ENCODE results near the gene BRD7.

The BRD7 gene

DNA sequence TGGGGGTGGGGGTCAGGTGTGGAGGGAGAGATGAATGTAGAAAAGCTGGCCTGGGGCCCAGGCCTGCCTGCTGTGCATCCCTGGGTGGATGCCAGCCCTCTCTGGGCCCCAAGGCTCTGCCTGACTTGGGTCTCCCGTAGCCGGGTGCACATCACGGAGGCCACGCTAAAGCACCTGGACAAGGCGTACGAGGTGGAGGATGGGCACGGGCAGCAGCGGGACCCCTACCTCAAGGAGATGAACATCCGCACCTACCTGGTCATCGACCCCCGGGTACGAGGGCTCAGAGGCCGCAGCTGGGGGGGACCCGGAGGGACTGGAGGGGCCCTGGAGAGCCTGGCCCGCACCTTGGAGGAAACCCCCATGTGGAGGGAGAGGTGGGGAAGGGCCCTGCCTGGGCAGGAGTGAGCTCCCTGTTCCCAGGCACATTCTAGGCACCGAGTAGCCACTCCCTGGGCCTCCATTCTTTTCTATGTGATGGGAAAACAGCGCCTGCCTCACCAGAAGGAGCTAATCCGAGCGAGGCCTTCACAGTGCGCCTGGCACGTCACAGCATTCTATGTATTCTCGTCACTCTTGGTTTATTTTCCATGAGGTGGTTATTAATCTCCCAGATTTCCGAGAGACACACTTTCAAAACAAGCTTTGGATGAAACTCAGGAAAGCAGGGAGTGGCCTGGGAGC lies 67.7 kb downstream of the BRD7 start:
- TF ChIP-seq, protein P1, sequence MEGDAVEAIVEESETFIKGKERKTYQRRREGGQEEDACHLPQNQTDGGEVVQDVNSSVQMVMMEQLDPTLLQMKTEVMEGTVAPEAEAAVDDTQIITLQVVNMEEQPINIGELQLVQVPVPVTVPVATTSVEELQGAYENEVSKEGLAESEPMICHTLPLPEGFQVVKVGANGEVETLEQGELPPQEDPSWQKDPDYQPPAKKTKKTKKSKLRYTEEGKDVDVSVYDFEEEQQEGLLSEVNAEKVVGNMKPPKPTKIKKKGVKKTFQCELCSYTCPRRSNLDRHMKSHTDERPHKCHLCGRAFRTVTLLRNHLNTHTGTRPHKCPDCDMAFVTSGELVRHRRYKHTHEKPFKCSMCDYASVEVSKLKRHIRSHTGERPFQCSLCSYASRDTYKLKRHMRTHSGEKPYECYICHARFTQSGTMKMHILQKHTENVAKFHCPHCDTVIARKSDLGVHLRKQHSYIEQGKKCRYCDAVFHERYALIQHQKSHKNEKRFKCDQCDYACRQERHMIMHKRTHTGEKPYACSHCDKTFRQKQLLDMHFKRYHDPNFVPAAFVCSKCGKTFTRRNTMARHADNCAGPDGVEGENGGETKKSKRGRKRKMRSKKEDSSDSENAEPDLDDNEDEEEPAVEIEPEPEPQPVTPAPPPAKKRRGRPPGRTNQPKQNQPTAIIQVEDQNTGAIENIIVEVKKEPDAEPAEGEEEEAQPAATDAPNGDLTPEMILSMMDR (IDR thresholded peaks at IDR 0.05; ENCODE audit: extremely low read depth, missing control alignments): no peak
- no peak for DNase-seq (ENCODE audit: low spot score)

- no peak for DNase-seq (ENCODE audit: low spot score)
- TF ChIP-seq, protein P1 (IDR thresholded peaks at IDR 0.05; ENCODE audit: extremely low read depth, missing control alignments): no peak
Observed at GRCh38 chr16:50299508-50300105, 69.2 kb downstream of the BRD7 start.

GRCh38 chr16:50298591-50299507 lies 69.9 kb downstream of the BRD7 start:
- no peak for DNase-seq (ENCODE audit: low spot score)

DNA sequence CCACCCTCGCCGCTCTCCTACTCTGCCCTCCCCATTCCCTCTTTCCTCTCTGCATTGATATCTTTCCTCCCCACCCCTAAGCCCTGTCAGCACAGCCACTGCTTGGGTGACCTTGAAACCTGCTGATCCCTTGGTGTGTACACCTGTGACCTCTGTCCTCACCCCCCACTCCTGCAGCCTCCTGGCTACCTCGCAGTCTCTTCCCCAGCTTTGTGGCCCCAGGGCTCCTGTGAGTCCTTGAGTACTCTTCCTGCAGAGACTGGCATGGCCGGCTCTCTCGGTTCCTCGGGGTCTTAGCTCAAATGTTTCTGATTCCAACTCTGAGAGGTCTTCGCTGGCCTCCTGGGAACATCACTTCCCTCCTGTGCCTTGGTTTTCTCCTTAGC lies 70.7 kb downstream of the BRD7 start:
- no peak for DNase-seq (ENCODE audit: low spot score)
- TF ChIP-seq, protein P1 (IDR thresholded peaks at IDR 0.05; ENCODE audit: extremely low read depth, missing control alignments): no peak

More at GRCh38 chr16:50298591-50299507, 69.9 kb downstream of the BRD7 start:
- TF ChIP-seq, protein P1 (IDR thresholded peaks at IDR 0.05; ENCODE audit: extremely low read depth, missing control alignments): no peak

- TF ChIP-seq, protein P1 (IDR thresholded peaks at IDR 0.05; ENCODE audit: extremely low read depth, missing control alignments): no peak
- DNase-seq (ENCODE audit: low spot score): no peak
Observed at GRCh38 chr16:50297301-50298074, 71.3 kb downstream of the BRD7 start.

GRCh38 chr16:50296807-50297206 lies 72.0 kb downstream of the BRD7 start:
- TF ChIP-seq, protein P1 (IDR thresholded peaks at IDR 0.05; ENCODE audit: extremely low read depth, missing control alignments): no peak
- DNase-seq (ENCODE audit: low spot score): no peak
